HFF-Myc (cell line): ENCODE measurements around the gene ING3.
A peak's percentile ranks its signal among the peaks of the same experiment; 100 is the strongest.

ENCODE experiments used
- DNase-seq: peaks from one replicate; pipeline ENCODE4 v3.0.0-alpha.2; 2011; ENCODE audit warnings: low read depth; ENCODE audit errors: extremely low read depth
- H3K4me3 ChIP-seq: replicated peaks from 2 replicates; pipeline ENCODE4 v1.5.1; 2011; ENCODE audit warnings: low read depth, mild to moderate bottlenecking, control low read depth, low read length
- CTCF ChIP-seq: IDR thresholded peaks from 2 replicates; pipeline ENCODE4 v1.5.1; 2012; ENCODE audit warnings: mild to moderate bottlenecking, low read depth, low read length, control low read depth; ENCODE audit errors: missing control alignments

ING3 gene

GRCh38 chr7:121020249-121020988 is 69.8 kb downstream of the ING3 start:
- H3K4me3 ChIP-seq: no peak overlapping the region
- DNase-seq: no peak
- TF ChIP-seq CTCF: no peak

- H3K4me3 ChIP-seq: no peak overlapping the region
- no peak for DNase-seq
- no peak for TF ChIP-seq CTCF
These were observed 70.7 kb downstream of the ING3 start for GRCh38 chr7:121020989-121021969.

GRCh38 chr7:121023194-121023593 is 72.6 kb downstream of the ING3 start:
- DNase-seq: no peak
- H3K4me3 ChIP-seq: no peak overlapping the region
- no peak for TF ChIP-seq CTCF

- peak; percentile 72 for DNase-seq
- no peak for TF ChIP-seq CTCF
- H3K4me3 ChIP-seq: no peak overlapping the region
These were observed 73.3 kb downstream of the ING3 start for GRCh38 chr7:121023683-121024511.

- DNase-seq: no peak
- H3K4me3 ChIP-seq: no peak overlapping the region
- no peak for TF ChIP-seq CTCF
These were observed 74.0 kb downstream of the ING3 start for GRCh38 chr7:121024611-121025010.

- no peak for DNase-seq
- H3K4me3 ChIP-seq: no peak overlapping the region
- no peak for TF ChIP-seq CTCF
These were observed 75.6 kb downstream of the ING3 start for GRCh38 chr7:121026159-121026558.
